HCT116 (cell line): ENCODE data around the gene CSK. TPM values are rescaled to one million over a fixed set of nuclear protein-coding genes. Genes with fewer than 3 reads are reported as not detected.

Source experiments
- ATAC-seq: fragments of 200-7000 bp; cut with Tn5 transposase; 2 replicates; pipeline ENCODE4 v1.9.1; 2020; ENCODE audit warnings: mild to moderate bottlenecking, moderate library complexity
- BruUV-seq: library from RNA; stranded (reverse); fragments of 400-500 nt; replicated peaks from 2 replicates; lab custom pipeline; 2021; lab: Mats Ljungman, UMichigan
- CTCF ChIA-PET: fragments of 300-600 bp; sonication (Branson Sonifier 250); formaldehyde crosslinking; loops from one replicate; lab custom pipeline; 2021; ENCODE audit warnings: antibody characterized with exemption; lab: Charles Lee
- POLR2A ChIA-PET: fragments of 300-600, 350-600 bp; sonication (Branson Sonifier 250); formaldehyde crosslinking; loops from one replicate; lab custom pipeline; 2021; ENCODE audit warnings: antibody characterized with exemption; lab: Charles Lee
- RAD21 ChIA-PET, 2 experiments: fragments of 300-600 bp; sonication (Branson Sonifier 250); formaldehyde crosslinking; loops; one replicate each; lab custom pipeline; 2023; ENCODE audit warnings: low total read pairs in 2 of 2; ENCODE audit not compliant: uncharacterized antibody in 2 of 2, unreplicated experiment in 2 of 2, low non-redundant PET in 1 of 2; lab: Charles Lee
- DNase-seq: peaks from one replicate; pipeline ENCODE4 v3.0.0-alpha.2; 2010; ENCODE audit warnings: low read depth, low spot score
- H2AFZ ChIP-seq: fragments of 200-600 bp; shearing (Covaris generic), sonication (generic); 2 replicates; pipeline ENCODE4 v1.6.1; 2017; ENCODE audit warnings: low read depth, mixed run types, mixed read lengths, antibody characterized with exemption, low read length; ENCODE audit not compliant: poor library complexity, severe bottlenecking
- H3K27ac ChIP-seq: 2 replicates; pipeline ENCODE4 v1.5.1; 2012; ENCODE audit warnings: low read depth, low read length
- H3K27me3 ChIP-seq: fragments of 200-600 bp; sonication (generic); 2 replicates; pipeline ENCODE4 v1.6.1; 2016; ENCODE audit warnings: mixed run types, low read length, mixed read lengths; ENCODE audit not compliant: insufficient read depth
- H3K36me3 ChIP-seq, 2 experiments: fragments of 200-500 bp in 1 of 2; fragments of 200-600 bp in 1 of 2; sonication (Bioruptor generic) in 1 of 2; sonication (generic) in 1 of 2; 2 replicates each; pipeline versions ENCODE4 v1.5.1 to v1.6.1; 2014 to 2016; ENCODE audit warnings: low read length in 2 of 2, inconsistent platforms in 1 of 2, mixed read lengths in 1 of 2, mixed run types in 1 of 2; ENCODE audit not compliant: insufficient read depth in 2 of 2, control insufficient read depth in 1 of 2
- H3K4me1 ChIP-seq, 2 experiments: fragments of 200-600 bp in 1 of 2; sonication (generic) in 1 of 2; 2 replicates each; pipeline versions ENCODE4 v1.5.1 to v1.6.1; 2012 to 2017; ENCODE audit warnings: low read length in 2 of 2, inconsistent platforms in 1 of 2, mild to moderate bottlenecking in 1 of 2, mixed read lengths in 1 of 2, mixed run types in 1 of 2, moderate library complexity in 1 of 2; ENCODE audit not compliant: insufficient read depth in 2 of 2, control insufficient read depth in 1 of 2
- H3K4me2 ChIP-seq: fragments of 200-600 bp; sonication (generic); 2 replicates; pipeline ENCODE4 v1.6.1; 2017; ENCODE audit warnings: mixed run types, low read length, mixed read lengths
- H3K4me3 ChIP-seq, 2 experiments: fragments of 200-600 bp in 1 of 2; sonication (generic) in 1 of 2; replicated peaks in 1 of 2; 2 replicates each; pipeline ENCODE4 v1.5.1; 2011 to 2016; ENCODE audit warnings: low read length in 2 of 2, control low read depth in 1 of 2, low read depth in 1 of 2, mild to moderate bottlenecking in 1 of 2, mixed read lengths in 1 of 2, mixed run types in 1 of 2
- H3K79me2 ChIP-seq: fragments of 200-600 bp; sonication (generic); 2 replicates; pipeline ENCODE4 v1.6.1; 2017; ENCODE audit warnings: mild to moderate bottlenecking, mixed run types, low read length, moderate library complexity, mixed read lengths; ENCODE audit not compliant: insufficient read depth
- H3K9ac ChIP-seq: fragments of 200-600 bp; sonication (generic); 2 replicates; pipeline ENCODE4 v1.6.1; 2016; ENCODE audit warnings: low read length, mixed read lengths
- H3K9me2 ChIP-seq: fragments of 200-600 bp; sonication (generic), shearing (Covaris generic); 2 replicates; pipeline ENCODE4 v1.6.1; 2017; ENCODE audit warnings: mixed run types, mild to moderate bottlenecking, moderate library complexity; ENCODE audit not compliant: insufficient read depth
- H3K9me3 ChIP-seq, 2 experiments: fragments of 200-500 bp in 1 of 2; fragments of 200-600 bp in 1 of 2; sonication (Bioruptor generic) in 1 of 2; sonication (generic) in 1 of 2; 2 replicates each; pipeline ENCODE4 v1.6.1; 2014 to 2017; ENCODE audit warnings: low read length in 2 of 2, mixed read lengths in 2 of 2, inconsistent platforms in 1 of 2, low read depth in 1 of 2, mild to moderate bottlenecking in 1 of 2, mixed run types in 1 of 2, moderate library complexity in 1 of 2; ENCODE audit not compliant: control insufficient read depth in 1 of 2, insufficient read depth in 1 of 2
- H4K20me1 ChIP-seq: fragments of 200-600 bp; sonication (generic), shearing (Covaris generic); 2 replicates; pipeline ENCODE4 v1.6.1; 2017; ENCODE audit warnings: mixed run types, mild to moderate bottlenecking, moderate library complexity; ENCODE audit not compliant: insufficient read depth
- CBX3 ChIP-seq: IDR thresholded peaks from 2 replicates; pipeline ENCODE4 v1.6.1; 2012; ENCODE audit warnings: low read depth
- CEBPB ChIP-seq: IDR thresholded peaks from 2 replicates; pipeline ENCODE4 v1.6.1; 2012; ENCODE audit warnings: low read depth
- FOSL1 ChIP-seq: IDR thresholded peaks from 2 replicates; pipeline ENCODE4 v1.6.1; 2012; ENCODE audit warnings: low read depth
- POLR2AphosphoS5 ChIP-seq: IDR thresholded peaks from 2 replicates; pipeline ENCODE4 v1.6.1; 2011; ENCODE audit warnings: mild to moderate bottlenecking, low read depth, low read length, moderate library complexity
- RAD21 ChIP-seq: IDR thresholded peaks from 2 replicates; pipeline ENCODE4 v1.6.1; 2012; ENCODE audit warnings: low read depth, mild to moderate bottlenecking
- SRF ChIP-seq: IDR thresholded peaks from 2 replicates; pipeline ENCODE4 v1.6.1; 2012; ENCODE audit warnings: low read depth
- ZFX ChIP-seq: fragments of 450-650 bp; IDR thresholded peaks from 2 replicates; pipeline ENCODE4 v1.6.1; 2017
- intact Hi-C: fragments of 100-400 bp; cut with micrococcal nuclease; formaldehyde crosslinking; loops from 2 replicates; pipeline ENCODE4 v1.10.0; 2022
- total RNA-seq: library from RNA; stranded (reverse); gene quantifications from one replicate; pipeline ENCODE4 v1.2.1, GENCODE V29; 2021; ENCODE audit not compliant: unreplicated experiment
- TF ChIP-seq, protein P1 (sequence below), 3 experiments: fragments of 200-600 bp in 1 of 3; sonication (generic) in 1 of 3; IDR thresholded peaks in 2 of 3; conservative IDR thresholded peaks in 1 of 3; 2 replicates each; pipeline ENCODE4 v1.5.1; 2012 to 2017; ENCODE audit warnings: low read depth in 2 of 3, low read length in 2 of 3, antibody characterized with exemption in 1 of 3, borderline replicate concordance in 1 of 3, control low read depth in 1 of 3, mild to moderate bottlenecking in 1 of 3, mixed read lengths in 1 of 3, mixed run types in 1 of 3, moderate library complexity in 1 of 3; ENCODE audit not compliant: insufficient read depth in 1 of 3

CSK gene
- total RNA-seq, 1 experiment from 2014 or later: 72.2 TPM

DNA sequence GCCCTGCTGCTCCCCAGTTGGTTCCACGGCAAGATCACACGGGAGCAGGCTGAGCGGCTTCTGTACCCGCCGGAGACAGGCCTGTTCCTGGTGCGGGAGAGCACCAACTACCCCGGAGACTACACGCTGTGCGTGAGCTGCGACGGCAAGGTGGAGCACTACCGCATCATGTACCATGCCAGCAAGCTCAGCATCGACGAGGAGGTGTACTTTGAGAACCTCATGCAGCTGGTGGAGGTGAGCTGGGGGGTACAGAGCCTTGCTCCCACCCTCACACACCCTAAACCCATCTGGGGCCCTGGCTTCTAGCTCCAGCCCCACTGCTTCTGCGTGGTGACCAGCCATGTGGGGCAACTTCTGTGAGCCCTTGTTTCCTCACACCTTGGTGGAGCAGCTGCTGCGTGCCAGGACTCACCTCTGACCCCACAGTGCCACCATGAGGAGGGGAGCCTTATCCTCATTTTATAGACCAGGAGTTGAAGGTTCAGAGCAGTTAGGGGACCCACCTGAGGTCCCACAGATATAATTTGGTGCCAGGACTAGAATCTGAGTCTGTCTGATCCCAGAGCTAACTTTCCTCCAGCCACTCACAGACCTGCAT lies 17.5 kb downstream of the CSK start (continued):
- TF ChIP-seq FOSL1 (no peak), RAD21 (no peak), CEBPB (no peak), ZFX (no peak)
- TF ChIP-seq, all 23 proteins: peak for 0

DNA sequence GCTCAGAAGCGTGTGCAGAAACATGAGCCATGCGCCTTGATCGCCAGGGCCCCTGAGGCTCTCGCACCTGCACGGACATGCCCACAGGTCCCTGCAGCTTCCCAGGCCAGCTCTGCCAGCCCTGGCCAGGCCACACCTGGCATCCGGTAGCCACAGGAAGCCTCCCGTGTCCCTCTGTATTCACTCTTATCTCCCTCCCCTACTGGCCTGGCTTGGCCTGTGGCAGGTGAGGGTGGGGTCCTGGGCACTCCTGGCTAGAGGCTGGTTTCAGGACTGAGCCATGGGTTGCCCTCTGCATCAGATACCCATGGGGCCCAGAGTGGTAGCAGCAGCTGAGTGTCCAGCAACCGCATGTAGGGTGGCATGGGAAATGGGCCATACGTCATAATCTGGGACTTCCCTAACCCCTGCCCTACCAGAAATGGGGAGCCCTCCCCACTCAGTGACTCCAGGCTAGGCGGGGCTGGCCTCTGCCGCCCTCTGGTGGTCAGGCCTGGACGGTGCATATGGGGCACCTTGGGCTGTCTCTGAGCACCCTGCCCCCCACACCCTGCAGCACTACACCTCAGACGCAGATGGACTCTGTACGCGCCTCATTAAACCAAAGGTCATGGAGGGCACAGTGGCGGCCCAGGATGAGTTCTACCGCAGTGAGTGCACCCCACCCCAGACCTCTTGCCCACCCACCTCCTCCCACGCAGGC lies 18.1 kb downstream of the CSK start:
- H4K20me1 ChIP-seq: no peaks in the 10 kb centered on the region
- POLR2A ChIA-PET: interaction anchor here (1.1 kb wide), 1 partner anchor 17 kb away, joined by 3 read pairs; the partner anchor contains the start of gene CSK
- no peaks in the 10 kb centered on the region for H3K79me2 ChIP-seq
- H3K27ac ChIP-seq: peak overlapping the region; percentile 45
- CTCF ChIA-PET: interaction anchor here (0.8 to 1.5 kb wide), 5 partner anchors 8 to 30 kb away, joined by 3 to 5 read pairs (median 4); no protein-coding TSS in a partner anchor
- H3K27me3 ChIP-seq: no peaks in the 10 kb centered on the region
- H3K4me3 ChIP-seq: no peak overlapping the region
- peaks cover 13 to 31% of the 10 kb centered on the region in 2 experiments for H3K36me3 ChIP-seq
- no peak overlapping the region for H2AFZ ChIP-seq
- DNase-seq: peak; percentile 29
- H3K9ac ChIP-seq: no peak overlapping the region; the same call in 1 of the 2 replicates
- RAD21 ChIA-PET: no interaction called here
- BruUV-seq: no TSS peak
- peak; percentile 98 for ATAC-seq
- H3K4me1 ChIP-seq: peaks cover 3 to 13% of the 10 kb centered on the region in 2 experiments; a peak in 3 of 4 replicates
- H3K9me2 ChIP-seq: no peaks in the 10 kb centered on the region
- peak overlapping the region; percentile 28; the same call in 1 of the 2 replicates for H3K4me2 ChIP-seq
- H3K9me3 ChIP-seq: no peaks in the 10 kb centered on the region
- intact Hi-C loops: loop anchor here (2.0 kb wide), 1 partner anchor 29 kb away; no protein-coding TSS in a partner anchor
- TF ChIP-seq RAD21 (peak; percentile 79), SRF (no peak), POLR2AphosphoS5 (peak; percentile 39; the same call in 1 of the 2 replicates), CBX3 (no peak)
- TF ChIP-seq, protein P1, sequence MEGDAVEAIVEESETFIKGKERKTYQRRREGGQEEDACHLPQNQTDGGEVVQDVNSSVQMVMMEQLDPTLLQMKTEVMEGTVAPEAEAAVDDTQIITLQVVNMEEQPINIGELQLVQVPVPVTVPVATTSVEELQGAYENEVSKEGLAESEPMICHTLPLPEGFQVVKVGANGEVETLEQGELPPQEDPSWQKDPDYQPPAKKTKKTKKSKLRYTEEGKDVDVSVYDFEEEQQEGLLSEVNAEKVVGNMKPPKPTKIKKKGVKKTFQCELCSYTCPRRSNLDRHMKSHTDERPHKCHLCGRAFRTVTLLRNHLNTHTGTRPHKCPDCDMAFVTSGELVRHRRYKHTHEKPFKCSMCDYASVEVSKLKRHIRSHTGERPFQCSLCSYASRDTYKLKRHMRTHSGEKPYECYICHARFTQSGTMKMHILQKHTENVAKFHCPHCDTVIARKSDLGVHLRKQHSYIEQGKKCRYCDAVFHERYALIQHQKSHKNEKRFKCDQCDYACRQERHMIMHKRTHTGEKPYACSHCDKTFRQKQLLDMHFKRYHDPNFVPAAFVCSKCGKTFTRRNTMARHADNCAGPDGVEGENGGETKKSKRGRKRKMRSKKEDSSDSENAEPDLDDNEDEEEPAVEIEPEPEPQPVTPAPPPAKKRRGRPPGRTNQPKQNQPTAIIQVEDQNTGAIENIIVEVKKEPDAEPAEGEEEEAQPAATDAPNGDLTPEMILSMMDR (IDR thresholded peaks at IDR 0.05 in 2 of 3, conservative IDR thresholded peaks at IDR 0.05 in 1 of 3; ENCODE audit: borderline replicate concordance in 1 of 3, insufficient read depth in 1 of 3, low read depth in 2 of 3, low read length in 2 of 3): peak; percentile 77 to 99 (median 94)
